NCI-H526 (cell line): ENCODE data around the gene CEP85L.

Source experiments
- DNase-seq, 2 experiments: peaks; one replicate each; lab custom pipeline; 2025; lab: John Stamatoyannopoulos, UW

The CEP85L gene

DNA sequence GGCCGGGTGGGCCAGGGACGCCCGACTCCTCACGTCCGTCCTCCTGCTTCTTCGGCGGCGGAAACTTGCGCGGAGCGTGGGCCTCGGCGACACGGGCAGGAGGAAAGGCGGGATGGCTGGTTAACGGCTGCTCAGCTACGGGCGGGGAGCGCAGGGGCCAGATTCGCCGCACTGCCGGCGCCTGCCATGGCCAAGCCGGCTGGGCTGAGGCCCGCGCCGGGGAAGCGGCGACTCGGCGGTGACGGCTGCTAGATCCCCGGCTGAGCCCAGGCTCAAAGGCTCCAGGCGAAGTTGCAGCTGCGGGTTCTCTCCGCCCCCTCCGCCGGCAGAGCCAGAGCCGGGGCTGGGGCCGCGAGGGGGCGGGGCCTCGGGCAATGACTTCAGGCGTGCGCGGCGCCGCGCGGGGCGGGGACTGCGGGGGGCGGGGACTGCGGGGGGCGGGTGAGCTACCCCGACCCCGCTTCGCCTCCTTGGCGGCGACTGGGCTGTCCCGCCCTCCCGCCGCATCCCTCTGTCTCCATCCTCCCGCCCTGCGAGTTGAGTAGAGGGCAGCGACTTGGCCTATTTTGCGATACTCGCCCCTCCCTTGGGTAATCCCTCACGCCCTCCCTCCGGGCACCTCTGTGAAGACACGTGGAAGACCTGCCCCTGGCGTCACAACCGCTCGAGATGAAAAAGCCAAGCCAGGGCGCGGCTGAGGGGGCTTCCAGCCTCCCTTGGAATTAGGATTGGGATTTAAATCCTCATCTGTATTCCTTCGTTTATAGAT lies at the start of gene CEP85L:
Gene CEP85L, minus strand, starts transcription at position 310 of the 769 bp plus-strand sequence. CDS start 322 bp downstream, outside the sequence.
- peak; percentile 82 to 96 for DNase-seq

DNA sequence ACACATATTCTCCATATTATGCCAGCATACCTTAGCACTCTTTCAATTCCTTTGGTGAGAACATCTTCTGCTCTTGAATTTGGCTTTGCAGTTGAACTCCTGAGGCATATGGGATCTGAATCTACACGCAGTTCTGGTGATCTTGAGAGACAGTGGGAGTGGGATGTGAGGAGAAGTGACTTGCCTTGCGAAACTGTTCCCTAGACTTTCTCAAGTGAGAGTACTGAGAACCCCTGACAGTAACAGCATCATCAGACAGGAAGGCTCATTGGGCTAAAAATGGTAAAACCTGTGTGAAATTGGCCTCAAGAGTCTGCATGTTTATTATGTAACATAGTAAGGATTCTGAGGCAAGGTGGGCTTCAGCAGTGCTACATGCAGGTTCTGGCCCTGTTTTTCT lies 49.1 kb upstream of the CEP85L start:
- DNase-seq, result no peak

DNA sequence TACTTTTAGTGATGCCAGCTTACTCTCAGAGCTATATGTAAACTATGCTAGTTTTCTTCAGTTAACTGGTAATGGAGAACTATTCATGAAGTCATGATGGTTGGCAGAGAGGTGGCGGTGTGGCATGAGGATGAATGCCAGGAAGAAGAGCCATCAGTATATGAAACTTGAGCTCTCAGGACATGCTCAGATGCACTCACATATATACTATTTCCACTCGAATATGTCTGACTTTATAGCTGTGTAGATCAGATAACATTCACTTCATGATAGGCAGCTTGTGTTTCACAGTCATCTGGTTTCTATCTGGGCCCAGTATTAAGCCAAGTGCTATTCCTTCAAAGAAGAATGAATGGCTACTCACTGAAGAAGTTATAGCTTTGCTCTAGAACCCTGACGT lies 46.2 kb upstream of the CEP85L start:
- peak; percentile 16 to 35 for DNase-seq

DNA sequence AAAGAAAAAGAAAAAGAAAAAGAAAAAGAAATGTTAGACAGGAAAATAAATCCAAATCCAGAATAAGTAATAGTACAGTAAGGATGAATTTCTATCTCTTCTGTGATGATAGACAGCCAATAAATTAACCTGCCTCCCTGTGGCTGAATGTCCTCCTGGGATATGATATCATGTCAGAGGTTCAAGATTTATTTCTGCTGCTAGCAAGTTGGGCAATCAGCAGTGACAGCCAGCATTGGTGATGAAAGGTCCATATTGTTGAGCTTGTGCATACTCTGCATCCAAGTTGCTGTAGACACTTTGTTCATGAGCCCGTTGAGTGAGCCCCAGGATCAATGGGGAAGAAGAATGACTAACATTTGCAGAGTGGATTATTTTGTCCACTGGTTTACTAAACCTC lies 44.9 kb upstream of the CEP85L start:
- no peak for DNase-seq

DNA sequence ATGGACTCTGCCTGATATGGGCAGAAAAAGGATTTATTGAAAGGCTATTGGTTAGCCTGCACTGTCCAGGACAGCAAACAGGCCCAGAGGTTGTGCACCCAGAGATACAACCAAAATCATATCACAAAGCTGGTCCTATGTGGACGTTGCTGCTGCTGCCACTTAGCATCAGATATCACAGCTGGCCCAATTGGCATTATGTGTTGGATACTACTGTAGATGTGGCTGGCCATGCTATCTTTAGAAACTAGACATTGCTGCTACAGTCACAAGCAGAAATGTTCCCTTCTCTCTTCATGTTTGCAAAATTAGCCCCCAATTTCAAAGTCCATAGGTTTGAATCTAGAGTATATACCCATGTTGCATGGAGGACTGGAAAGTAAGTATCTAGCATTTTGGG lies 42.2 kb upstream of the CEP85L start:
- no peak for DNase-seq

DNA sequence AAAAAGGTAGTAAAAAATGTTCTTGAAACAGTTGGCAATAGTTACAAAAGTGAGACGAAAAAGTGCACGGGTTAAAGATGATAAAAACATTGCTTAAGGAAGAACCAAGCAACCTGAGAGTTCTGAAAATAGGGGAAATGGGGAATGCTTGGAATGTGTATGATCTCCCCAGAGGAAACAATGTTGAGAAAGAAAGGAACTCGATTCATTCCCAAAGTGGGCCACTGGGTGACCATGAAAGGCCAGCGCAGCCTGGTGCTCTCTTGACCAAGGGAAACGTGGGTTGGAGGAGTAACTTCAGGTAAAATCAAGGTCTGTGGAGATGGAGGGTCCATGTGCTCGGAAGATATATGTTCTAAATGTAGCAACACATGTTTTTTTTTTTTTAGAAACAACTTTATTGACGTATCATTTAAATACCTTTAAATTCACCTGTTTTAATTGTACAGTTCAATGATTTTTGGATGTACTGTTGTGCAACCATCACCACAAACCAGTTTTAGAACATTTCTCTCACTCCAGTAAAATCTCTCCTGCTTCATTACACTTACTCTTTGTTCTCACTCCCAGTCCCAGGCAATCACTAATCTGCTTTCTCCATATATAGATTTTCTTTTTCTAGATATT lies 34.5 kb upstream of the CEP85L start:
- DNase-seq, result no peak

DNA sequence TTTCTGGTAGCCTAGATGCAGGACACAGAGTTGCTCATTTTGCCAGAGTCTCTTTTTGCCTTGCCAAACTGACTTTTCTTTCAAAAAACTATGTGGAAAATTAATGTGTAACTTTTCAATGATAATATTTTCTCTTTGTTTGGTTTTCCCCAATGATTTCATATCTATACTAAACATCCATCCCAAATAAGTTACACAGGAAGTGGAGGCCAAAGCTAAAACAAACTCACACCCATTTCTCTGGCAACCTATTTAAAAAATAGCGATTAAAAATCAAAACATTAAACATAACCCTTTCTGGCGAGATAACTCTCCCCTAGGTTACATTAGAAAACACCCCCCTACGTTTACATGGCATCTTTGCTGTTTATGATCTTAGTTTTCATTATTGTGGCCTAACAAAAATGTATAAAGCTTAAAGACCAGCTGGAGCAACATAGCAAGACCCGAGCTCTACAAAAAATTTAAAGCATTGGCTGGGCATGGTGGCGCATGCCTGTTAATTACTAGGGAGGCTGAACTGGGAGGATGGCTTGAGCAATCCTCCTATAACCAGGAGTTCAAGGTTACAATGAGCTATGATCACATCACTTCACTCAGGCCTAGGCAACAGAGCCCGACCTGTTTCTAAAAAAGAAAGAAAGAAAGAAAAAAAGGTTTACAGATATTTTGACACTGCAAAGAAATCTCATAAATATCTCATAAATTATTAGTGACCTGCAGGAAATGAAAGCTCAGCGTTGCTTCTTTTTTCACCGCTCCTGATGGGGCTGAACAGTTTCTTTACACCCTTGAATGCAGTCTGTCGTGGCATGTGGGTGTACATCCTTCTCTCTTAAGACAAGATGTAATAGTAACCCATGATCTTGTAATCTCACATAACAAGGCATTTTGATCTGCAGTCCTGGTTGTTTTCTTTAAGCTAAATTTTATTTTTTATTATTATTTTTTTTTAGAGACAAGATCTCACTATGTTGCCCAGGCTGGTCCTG lies 32.8 kb upstream of the CEP85L start:
- DNase-seq, result no peak

DNA sequence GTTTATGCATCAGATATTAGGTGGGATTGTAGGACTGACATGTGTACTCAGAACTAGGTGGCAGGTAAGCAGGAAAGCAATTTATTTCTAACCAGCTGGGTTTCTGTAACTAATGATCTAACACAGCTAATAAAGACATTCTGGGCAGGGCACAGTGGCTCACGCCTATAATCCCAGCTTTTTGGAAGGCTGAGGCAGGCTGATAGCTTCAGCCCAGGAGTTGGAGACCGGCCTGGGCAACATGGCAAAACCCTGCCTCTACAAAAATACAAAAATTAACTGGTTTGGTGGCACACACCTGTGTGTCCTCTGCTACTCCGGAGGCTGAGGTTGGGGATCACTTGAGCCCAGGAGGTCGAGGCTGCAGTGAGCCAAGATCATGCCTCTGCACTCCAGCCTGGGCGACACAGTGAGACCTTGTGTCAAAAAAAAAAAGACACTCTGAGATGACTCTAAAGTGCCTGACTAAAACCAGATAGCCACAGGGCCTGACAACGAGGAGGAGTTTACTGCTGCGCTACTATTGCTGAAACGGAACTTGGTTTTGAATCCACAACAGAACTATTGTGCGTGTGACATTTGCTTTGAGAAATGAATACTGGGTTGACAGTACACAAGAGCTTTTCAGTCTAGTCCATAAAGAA lies 29.2 kb upstream of the CEP85L start:
- no peak for DNase-seq

DNA sequence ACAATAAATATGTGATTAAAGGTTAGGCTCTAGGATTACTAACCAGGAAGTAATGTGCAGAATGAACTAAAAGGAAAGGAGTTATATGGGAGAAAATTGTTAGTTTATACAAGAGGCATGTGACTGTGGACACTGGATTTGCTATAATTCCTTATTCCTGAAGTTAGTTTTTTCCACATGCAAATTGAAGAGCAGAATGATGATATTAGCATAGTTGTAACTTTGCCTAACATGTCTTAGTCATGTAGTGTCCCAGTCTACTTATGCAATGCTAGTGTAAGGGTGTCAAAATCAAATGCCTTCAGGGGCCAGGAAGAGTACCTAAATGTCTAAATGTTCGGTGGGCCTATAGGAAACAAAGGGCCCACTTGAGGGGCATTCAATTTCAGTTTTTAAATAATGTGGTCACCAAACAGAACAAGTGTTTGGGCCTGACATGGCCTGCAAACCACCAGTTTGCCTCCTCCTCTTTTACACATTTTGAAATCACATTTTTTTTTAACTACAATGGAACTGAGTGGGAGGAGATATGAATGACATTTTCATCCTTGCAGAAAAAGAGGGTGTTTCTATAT lies 28.0 kb upstream of the CEP85L start:
- DNase-seq, result no peak

DNA sequence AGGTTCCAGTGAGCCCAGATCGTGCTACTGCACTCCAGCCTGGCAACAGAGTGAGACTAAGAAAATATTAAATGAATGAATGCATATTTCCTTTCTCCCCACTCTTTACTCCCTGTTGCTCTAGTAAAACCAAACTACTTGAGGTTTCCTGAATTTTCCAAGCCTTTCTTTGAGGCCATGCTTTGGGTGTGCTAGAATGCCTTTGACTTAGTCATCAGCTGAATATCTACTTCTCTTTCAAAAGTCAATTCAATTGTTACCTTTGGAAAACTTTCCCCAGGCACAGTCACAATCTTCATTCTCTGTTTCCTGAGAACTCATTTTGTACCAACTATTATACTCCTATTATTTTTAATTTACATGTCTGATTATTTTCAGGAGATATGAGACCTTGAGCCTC lies 27.5 kb upstream of the CEP85L start:
- DNase-seq, result no peak

DNA sequence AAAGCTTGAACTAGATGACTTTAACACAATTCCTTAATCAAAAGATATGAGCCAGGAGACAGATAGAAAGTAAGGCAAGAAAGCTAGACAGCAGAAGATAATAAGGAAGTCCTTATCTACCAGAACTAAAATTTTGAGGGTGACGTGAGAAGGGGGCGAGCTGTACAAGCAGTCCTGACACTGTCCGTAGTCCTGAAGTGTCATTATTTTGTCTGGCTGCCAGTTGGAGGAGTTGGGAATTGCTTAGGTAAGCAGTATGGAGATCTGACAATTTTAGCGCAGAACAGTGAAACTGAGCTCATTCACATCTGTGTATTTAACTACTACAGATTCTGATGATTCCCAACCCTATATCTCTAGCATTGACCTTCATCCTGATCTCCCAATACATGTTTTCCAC lies 25.8 kb upstream of the CEP85L start:
- DNase-seq, result no peak

DNA sequence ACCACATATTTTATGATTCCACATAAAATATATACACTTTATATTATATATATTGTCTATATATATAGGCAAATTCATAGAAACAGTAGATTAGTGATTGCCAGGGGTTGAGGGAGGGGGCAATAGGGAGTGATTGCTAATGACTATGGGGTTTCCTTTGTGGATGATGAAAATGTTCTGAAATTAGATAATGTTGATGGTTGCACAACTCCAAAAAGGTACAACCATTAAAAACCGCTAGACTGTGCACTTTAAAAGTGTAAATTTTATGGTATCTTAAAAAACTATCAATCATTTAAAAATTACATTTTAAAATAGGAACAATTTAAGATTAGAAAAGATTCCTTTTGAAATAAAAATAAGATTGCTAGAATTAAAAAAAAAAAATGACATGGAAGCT lies 23.8 kb upstream of the CEP85L start:
- DNase-seq, result no peak

DNA sequence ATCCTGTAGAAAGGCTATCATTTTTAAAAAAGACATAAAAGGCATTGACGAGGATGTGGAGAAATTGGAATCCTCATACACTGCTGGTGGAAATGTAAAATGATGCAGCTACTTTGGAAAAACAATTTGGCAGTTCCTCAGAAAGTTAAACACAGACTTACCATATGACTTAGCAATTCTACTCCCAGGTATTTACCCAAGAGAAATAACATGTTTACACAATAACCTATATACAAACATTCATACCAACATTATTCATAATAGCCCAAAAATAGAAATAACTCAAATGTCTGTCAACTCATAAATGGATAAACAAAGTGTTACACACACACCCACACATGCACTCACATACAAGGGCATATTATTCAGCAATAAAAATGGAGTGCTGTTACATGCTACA lies 23.4 kb upstream of the CEP85L start:
- DNase-seq, result no peak

DNA sequence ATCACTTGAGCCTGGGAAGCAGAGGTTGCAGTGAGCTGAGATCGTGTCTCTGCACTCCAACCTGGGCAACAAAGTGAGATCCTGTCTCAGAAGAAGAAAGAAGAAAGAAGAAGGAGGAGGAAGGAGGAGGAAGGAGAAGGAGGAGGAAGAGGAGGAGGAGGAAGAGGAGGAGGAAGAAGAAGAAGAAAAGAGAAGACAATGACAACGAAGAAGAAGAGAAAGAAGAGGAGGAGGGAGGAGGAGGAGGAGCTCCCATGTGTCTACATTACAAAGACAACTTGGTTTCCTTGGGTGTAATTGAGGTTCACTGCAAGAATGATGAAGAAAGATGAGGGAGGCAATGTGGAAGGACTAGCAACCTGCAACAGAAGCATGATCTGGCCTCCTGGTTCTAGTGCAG lies 21.3 kb upstream of the CEP85L start:
- DNase-seq, result no peak

DNA sequence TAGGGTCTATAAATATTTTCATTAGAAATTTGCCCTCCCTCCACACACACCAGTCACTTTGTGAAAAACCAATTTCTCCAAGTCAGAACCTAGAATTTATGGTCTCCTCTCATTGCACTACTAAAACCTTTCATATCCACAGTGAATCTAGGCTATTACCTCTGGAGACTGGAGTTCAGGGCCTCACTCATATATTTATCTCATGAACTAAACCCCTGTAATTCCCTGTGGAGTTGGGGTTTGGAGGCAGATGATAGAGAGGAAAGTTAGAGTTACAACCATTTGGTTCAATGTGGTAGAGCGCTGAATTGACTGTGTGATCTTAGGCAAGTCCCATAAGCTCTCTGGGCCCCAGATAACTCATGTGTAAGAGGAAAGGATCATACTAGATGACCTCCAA lies 18.2 kb upstream of the CEP85L start:
- DNase-seq, result no peak

DNA sequence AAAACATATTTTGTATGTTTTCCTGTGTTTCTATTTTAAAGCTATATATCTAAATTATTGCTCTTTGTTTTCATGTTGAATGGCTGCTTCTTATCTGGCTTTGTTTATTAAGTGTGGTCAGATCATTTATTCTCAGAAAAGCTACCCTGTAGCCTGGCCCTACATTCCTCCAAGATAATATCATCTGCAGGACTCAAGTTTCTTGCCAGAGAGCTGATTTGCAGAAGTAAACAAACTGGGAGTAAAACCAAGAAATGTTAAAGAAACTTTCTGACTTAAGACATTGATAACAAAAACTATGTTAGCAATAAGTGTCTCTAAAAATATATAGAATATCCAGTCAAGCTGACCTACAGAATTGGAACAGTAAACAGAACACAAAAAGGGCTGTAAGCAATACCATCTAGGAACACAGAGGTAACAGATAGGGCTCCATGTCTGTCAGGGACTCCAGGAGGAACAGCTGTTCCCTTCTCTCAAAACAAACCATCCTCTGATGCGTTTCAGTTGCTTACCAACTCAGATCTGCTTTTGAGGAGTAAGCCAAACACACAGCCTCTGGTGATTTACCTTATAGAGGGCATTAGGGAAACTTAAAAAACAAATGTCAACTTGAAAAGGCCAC lies 17.5 kb upstream of the CEP85L start:
- DNase-seq, result no peak

DNA sequence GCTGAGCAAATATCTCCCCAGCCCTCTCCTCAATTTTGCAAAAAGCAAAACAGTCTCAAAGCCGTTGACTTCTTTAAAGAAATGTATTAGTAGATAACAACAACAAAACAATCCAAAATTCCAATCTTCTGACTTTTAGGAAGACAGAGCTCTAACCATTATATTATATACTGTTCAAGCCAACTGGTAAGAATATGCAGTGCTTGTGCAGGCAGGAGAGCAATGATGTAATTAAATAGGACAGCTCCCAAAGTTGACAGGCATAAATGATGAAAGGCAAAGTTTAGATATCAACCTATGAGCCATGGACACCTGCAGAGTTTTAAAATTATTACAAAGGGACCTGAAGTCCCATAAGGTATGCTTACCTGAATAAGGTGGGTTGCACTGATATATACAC lies 16.6 kb upstream of the CEP85L start:
- no peak for DNase-seq

DNA sequence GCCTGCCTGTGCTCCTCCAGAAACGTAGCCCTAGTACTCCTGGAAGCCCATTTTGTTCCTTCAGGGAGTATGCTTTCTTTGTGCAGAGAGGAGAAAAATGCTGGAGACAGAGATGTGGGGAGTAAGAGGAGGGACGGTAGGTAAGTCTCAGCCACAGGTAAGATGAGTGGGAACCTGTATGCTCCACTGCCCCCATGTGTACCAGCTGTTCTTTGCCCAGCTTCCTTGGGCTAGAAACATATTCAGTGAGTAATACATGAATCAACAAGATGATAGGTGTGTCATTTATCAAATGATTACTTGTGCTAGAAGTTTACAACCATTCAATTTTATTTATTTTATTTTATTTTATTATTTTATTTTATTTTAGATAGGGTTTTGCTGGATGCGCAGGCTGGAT lies 13.6 kb upstream of the CEP85L start:
- no peak for DNase-seq

DNA sequence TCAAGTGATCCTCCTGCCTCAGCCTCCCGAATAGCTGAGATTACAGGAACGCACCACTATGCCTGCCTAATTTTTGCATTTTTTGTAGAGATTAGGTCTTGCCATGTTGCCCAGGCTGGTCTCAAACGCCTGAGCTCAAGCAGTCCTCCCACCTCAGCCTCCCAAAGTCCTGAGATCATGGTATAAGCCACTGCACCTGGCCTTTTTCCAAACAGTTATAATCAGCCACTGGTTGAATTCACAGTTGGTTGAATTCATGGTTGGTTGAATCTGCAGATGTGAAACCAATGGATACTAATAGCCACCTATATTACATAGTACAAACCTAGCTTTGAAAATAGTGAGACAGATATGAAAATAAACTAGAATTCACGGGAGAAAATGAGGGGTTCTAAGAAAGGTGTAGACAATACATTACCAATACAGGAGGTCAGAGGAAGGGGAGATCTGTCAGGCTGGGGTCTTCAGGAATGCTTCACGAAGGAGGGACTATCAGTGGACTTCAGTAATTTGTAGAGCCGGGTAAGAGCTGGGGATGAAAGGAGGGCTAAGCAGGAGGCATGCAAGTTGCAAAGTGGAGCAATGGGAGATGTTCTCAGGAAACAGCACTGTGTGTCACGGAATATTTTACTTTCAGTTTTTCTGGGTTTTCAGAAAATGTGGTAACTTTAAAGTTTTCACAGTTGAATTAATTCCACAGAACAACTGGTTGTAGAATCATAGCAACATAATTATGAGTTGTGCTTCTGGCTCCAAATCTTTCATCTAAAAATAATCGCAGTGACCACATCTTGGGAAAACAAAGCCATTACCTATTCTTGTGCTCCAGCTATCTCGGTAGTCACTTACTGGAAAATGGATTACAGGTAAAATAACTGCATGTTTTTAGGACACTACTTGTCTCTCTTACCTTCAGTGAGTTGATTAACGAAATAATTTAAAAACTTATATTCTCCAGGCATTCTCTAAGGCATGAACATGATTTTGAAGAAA lies 12.9 kb upstream of the CEP85L start:
- no peak for DNase-seq

DNA sequence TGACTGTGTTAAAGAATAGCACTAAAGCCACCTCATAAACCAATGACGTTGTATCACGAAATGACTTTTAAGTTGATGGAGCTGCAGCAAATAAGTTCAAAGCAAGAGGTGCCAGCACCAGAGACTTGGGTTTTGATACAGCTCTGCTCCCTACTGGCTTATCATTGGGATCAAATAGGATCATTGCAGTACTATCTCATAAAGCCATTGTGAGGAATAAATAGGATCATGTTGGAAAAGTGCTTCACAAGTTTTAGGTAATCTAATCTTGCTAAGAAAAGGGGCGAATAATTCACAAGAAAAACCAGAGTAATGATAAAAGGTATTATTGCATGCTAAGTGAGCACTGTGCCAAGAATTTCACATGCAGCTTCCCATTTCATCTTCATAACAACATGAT lies 10.4 kb upstream of the CEP85L start:
- DNase-seq, result no peak
